Right lobe of liver (tissue), 4 donors: ENCODE measurements around the gene NT5DC4.

Experiments
- CTCF ChIP-seq, 4 donors: fragments of 200-600 bp in 3 of 4; fragments of 450-650 bp in 1 of 4; IDR thresholded peaks; one replicate each; pipeline versions ENCODE4 v1.5.1 to v1.8.0; 2016 to 2022; ENCODE audit warnings: antibody characterized with exemption in 4 of 4, mild to moderate bottlenecking in 2 of 4
- POLR2A ChIP-seq: fragments of 450-650 bp; IDR thresholded peaks from one replicate; pipeline ENCODE4 v1.6.1; 2017; ENCODE audit warnings: antibody characterized with exemption, mild to moderate bottlenecking
- donor health status: DM: no; HTN: no; CAD: no.
- donor health status: DM: no; HTN: no; CAD: no.
- donor health status: DM: no; HTN: yes; CAD: no.

DNA sequence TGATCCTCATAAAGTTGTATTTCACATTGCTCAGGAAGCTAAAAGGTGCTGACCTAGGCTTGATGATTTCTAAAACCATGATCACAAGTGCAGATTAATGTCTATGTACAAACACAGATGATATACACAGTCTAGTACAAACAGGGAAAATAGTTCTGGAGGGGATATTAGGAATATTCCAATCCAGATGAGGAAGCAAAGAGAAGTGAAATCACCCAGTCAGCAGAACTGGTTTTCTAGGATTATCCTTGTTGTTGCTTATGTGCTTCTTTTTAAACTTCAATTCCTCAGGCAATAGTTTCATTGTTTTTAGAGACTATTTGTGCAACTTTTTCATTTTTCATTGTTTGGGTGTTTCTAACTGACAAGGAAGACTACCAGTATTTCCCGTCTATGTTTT is 58.8 kb downstream of the NT5DC4 start:
- no peak for TF ChIP-seq CTCF (IDR thresholded peaks at IDR 0.05)
- no peak for TF ChIP-seq POLR2A
